Uterus (tissue), 2 donors: Measurements from ENCODE around the gene HTR2B.
"Not testable (repeated sequence)": the region's sequence is repeated elsewhere in the genome, so short reads cannot be mapped to it uniquely, and the experiment has no call there.

Experiments used
- POLR2A ChIP-seq, 2 donors: fragments of 450-650 bp; IDR thresholded peaks; one replicate each; pipeline ENCODE4 v1.6.1; 2016; ENCODE audit warnings: antibody characterized with exemption in 2 of 2, mild to moderate bottlenecking in 1 of 2, moderate library complexity in 1 of 2
- TF ChIP-seq, protein P1 (sequence below), 4 experiments: fragments of 200-600 bp in 2 of 4; fragments of 450-650 bp in 2 of 4; sonication (generic) in 2 of 4; IDR thresholded peaks; one replicate each; pipeline ENCODE4 v1.5.1; 2016 to 2019; ENCODE audit warnings: antibody characterized with exemption in 4 of 4, mild to moderate bottlenecking in 2 of 4, moderate library complexity in 1 of 4

GRCh38 chr2:231067531-231067930 is 57.3 kb downstream of the HTR2B start:
- TF ChIP-seq, protein P1, sequence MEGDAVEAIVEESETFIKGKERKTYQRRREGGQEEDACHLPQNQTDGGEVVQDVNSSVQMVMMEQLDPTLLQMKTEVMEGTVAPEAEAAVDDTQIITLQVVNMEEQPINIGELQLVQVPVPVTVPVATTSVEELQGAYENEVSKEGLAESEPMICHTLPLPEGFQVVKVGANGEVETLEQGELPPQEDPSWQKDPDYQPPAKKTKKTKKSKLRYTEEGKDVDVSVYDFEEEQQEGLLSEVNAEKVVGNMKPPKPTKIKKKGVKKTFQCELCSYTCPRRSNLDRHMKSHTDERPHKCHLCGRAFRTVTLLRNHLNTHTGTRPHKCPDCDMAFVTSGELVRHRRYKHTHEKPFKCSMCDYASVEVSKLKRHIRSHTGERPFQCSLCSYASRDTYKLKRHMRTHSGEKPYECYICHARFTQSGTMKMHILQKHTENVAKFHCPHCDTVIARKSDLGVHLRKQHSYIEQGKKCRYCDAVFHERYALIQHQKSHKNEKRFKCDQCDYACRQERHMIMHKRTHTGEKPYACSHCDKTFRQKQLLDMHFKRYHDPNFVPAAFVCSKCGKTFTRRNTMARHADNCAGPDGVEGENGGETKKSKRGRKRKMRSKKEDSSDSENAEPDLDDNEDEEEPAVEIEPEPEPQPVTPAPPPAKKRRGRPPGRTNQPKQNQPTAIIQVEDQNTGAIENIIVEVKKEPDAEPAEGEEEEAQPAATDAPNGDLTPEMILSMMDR (IDR thresholded peaks at IDR 0.05) = not testable (repeated sequence)
- TF ChIP-seq POLR2A (IDR thresholded peaks at IDR 0.05) = not testable (repeated sequence)
